DMS114 treated with DMSO at 0.1 percent for 48 hours (cell line): ENCODE data around the gene UBE3A.
A peak's percentile ranks its signal among the peaks of the same experiment; 100 is the strongest.
"Not testable (repeated sequence)": the region's sequence is repeated elsewhere in the genome, so short reads cannot be mapped to it uniquely, and the experiment has no call there.

Source experiments
- DNase-seq: peaks from one replicate; lab custom pipeline; 2025; ENCODE audit not compliant: unreplicated experiment; lab: John Stamatoyannopoulos, UW

Gene UBE3A

GRCh38 chr15:25438601-25439368, at the start of gene UBE3A:
Gene UBE3A (minus strand): TSS chr15:25439024. CDS start chr15:25409107, 29,917 bp downstream.
- DNase-seq: peak; percentile 78

- no peak for DNase-seq
These were observed 48.5 kb upstream of the UBE3A start for GRCh38 chr15:25487226-25487884.

GRCh38 chr15:25486051-25486450, 47.2 kb upstream of the UBE3A start:
- no peak for DNase-seq

- no peak for DNase-seq
These were observed 42.5 kb upstream of the UBE3A start for GRCh38 chr15:25481208-25481859.

GRCh38 chr15:25478313-25478712, 39.5 kb upstream of the UBE3A start:
- DNase-seq: no peak

GRCh38 chr15:25477816-25478215, 39.0 kb upstream of the UBE3A start:
- DNase-seq: no peak

GRCh38 chr15:25474251-25474650, 35.4 kb upstream of the UBE3A start:
- DNase-seq: no peak

GRCh38 chr15:25470230-25470629, 31.4 kb upstream of the UBE3A start:
- no peak for DNase-seq

GRCh38 chr15:25469377-25469776, 30.6 kb upstream of the UBE3A start:
- DNase-seq: no peak

GRCh38 chr15:25468611-25469010, 29.8 kb upstream of the UBE3A start:
- no peak for DNase-seq

- no peak for DNase-seq
These were observed 27.0 kb upstream of the UBE3A start for GRCh38 chr15:25465835-25466234.

GRCh38 chr15:25464784-25465183, 26.0 kb upstream of the UBE3A start:
- DNase-seq: no peak

GRCh38 chr15:25464383-25464782, 25.6 kb upstream of the UBE3A start:
- no peak for DNase-seq

- DNase-seq: no peak
These were observed 17.4 kb upstream of the UBE3A start for GRCh38 chr15:25456196-25456595.

GRCh38 chr15:25455226-25455625, 16.4 kb upstream of the UBE3A start:
- no peak for DNase-seq

GRCh38 chr15:25454771-25455170, 15.9 kb upstream of the UBE3A start:
- DNase-seq: no peak

GRCh38 chr15:25453246-25453645, 14.4 kb upstream of the UBE3A start:
- DNase-seq: not testable (repeated sequence)

- no peak for DNase-seq
These were observed 12.7 kb upstream of the UBE3A start for GRCh38 chr15:25451501-25451900.

- DNase-seq: no peak
These were observed 11.3 kb upstream of the UBE3A start for GRCh38 chr15:25450163-25450562.

- no peak for DNase-seq
These were observed 7.3 kb upstream of the UBE3A start for GRCh38 chr15:25446076-25446475.

- DNase-seq: no peak
These were observed 6.6 kb upstream of the UBE3A start for GRCh38 chr15:25445412-25445811.

- DNase-seq: no peak
These were observed 2.3 kb upstream of the UBE3A start for GRCh38 chr15:25441111-25441510.
